T-helper 1 cell treated with Interleukin-12 subunit alpha and Interleukin-12 subunit beta and Interleukin-4 antibody, amounts not matched to agents 30 ng/mL and 1 ng/mL, for 36 hours (primary cell): ENCODE data around the gene CDKN2D. TPM values are rescaled to one million over a fixed set of nuclear protein-coding genes. Genes with fewer than 3 reads are reported as not detected.

ENCODE experiments used
- intact Hi-C: fragments of 100-400 bp; cut with micrococcal nuclease; formaldehyde crosslinking; loops from one replicate; pipeline ENCODE4 v1.15.1; 2024
- total RNA-seq: library from RNA; stranded (reverse); gene quantifications from 2 replicates; pipeline ENCODE4 v1.2.3, GENCODE V29; 2022

CDKN2D gene
- 60.5 and 60.8 TPM in 2 replicates for total RNA-seq

- intact Hi-C loops: loop anchor here (1.0 to 5.0 kb wide), 8 partner anchors 26 to 523 kb away; partner anchors contain the start of genes ATG4D, CDC37 and PPAN
Measured at GRCh38 chr19:10568826-10569651, at the start of gene CDKN2D. CDKN2D (minus strand) TSS chr19:10568979; CDS start chr19:10568653, 326 bp downstream.

GRCh38 chr19:10617409-10618121 lies 48.8 kb upstream of the CDKN2D start:
- intact Hi-C loops: no loop called here

- intact Hi-C loops: no loop called here
Measured at GRCh38 chr19:10615429-10616023, 46.7 kb upstream of the CDKN2D start.

DNA sequence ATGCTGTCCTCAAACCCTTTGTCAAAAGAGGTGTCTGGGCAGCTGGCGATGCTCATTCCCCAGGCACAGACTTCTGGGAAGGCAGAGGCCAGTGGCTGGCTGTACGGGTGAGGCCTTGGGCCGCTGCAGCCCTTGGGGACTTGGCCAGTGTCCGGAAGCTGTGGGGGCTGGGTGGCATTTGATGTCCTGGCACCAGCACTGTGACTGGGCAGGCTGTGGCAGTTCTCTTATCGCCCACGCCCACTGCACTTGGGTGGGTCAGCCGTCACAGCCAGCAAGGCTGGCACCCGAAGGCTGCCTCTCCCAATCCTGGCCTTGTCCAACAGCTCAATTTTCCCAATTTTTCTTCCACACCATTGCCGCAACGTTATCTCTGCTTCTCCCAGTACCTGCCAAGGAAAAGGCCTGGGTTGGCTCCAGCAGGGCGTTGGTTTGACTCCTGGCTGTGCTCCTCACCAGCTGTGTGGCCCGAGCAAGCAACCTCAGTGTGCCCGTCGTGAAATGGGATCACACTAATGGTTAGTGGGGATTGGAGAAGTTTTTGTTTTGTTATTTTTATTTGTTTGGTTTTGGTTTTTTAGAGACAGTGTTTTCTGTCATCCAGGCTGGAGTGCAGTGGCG lies 43.8 kb upstream of the CDKN2D start:
- intact Hi-C loops: no loop called here

GRCh38 chr19:10611907-10612306 lies 43.1 kb upstream of the CDKN2D start:
- intact Hi-C loops: no loop called here

GRCh38 chr19:10604460-10604980 lies 35.7 kb upstream of the CDKN2D start:
- intact Hi-C loops: loop anchor here (1.0 kb wide), 2 partner anchors 20 to 23 kb away; no protein-coding TSS in a partner anchor

- intact Hi-C loops: loop anchor here (1.0 to 2.0 kb wide), 6 partner anchors 9 to 91 kb away; no protein-coding TSS in a partner anchor
Measured at GRCh38 chr19:10603873-10604459, 35.2 kb upstream of the CDKN2D start.

- intact Hi-C loops: loop anchor here (1.0 to 2.0 kb wide), 4 partner anchors 8 to 92 kb away; no protein-coding TSS in a partner anchor
Measured at GRCh38 chr19:10603084-10603872, 34.5 kb upstream of the CDKN2D start.

- intact Hi-C loops: loop anchor here (1.0 to 2.0 kb wide), 4 partner anchors 7 to 92 kb away; no protein-coding TSS in a partner anchor
Measured at GRCh38 chr19:10602330-10603083, 33.7 kb upstream of the CDKN2D start.

GRCh38 chr19:10601999-10602329 lies 33.2 kb upstream of the CDKN2D start:
- intact Hi-C loops: loop anchor here (2.0 kb wide), 1 partner anchor 93 kb away; no protein-coding TSS in a partner anchor

DNA sequence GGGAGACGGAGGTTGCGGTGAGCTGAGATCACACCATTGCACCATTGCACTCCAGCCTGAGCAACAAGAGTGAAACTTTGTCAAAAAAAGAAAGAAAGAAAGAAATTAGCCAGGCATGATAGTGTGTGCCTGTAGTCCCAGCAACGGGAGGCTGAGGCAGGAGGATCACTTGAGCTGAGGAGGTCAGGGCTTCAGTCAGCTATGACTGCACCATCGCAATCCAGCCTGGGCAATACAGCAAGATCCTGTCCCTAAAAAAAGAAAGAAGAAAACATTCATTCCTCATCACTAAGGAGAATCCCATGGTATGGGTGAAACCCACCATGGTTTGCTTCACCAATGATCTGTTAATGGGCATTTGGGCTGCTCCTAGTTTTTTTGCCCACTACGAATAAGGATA lies 31.4 kb upstream of the CDKN2D start:
- intact Hi-C loops: no loop called here

DNA sequence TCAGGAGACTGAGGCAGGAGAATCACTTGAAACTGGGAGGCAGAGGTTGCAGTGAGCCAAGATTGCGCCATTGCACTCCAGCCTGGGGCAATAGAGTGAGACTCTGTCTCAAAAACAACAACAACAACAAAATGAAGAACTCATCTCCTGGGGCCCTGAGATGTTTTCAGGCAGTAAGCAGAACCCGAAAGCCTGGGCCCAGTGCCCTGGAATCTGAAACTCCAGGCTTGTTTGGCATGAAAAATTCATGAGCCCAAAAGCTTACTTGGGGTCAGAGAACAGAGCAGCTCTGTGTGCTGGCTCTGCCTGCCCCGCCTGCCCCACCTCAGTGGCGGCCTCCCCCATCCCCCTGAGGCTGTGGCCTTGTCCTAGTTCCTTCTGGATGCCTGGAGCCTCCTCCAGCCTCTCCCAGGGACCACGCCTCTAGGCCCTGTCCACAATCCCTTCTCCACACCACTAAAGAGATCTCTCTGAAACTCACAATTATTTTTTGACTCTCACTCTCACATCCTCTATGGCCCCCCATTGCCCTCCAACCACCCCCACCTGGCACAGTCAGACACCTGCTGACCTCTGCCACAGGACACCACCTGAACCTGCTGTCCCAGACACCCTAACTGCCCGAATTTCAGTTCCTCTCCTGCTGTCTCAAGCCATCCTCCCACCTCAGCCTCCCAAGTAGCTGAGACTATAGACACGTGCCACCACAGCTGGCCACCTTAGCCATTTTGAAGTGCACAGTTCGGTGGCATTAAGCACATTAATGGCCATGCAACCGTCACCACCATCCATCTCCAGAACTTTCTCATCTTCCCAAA lies 25.2 kb upstream of the CDKN2D start:
- intact Hi-C loops: no loop called here

GRCh38 chr19:10593148-10593547 lies 24.4 kb upstream of the CDKN2D start:
- intact Hi-C loops: no loop called here

DNA sequence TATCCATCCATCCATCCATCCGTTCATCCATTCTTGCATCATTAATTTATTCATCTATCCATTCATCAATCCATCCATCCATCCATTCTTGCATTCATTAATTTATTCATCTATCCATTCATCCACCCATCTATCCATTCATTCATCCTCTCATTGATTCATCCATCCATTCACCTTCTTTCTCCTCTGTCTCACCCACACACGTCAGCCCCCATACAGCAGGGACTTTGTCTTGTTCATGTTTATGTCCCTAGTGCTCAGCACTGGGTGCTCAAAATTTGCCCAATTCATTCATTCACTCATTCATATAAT lies 19.0 kb upstream of the CDKN2D start:
- intact Hi-C loops: no loop called here

DNA sequence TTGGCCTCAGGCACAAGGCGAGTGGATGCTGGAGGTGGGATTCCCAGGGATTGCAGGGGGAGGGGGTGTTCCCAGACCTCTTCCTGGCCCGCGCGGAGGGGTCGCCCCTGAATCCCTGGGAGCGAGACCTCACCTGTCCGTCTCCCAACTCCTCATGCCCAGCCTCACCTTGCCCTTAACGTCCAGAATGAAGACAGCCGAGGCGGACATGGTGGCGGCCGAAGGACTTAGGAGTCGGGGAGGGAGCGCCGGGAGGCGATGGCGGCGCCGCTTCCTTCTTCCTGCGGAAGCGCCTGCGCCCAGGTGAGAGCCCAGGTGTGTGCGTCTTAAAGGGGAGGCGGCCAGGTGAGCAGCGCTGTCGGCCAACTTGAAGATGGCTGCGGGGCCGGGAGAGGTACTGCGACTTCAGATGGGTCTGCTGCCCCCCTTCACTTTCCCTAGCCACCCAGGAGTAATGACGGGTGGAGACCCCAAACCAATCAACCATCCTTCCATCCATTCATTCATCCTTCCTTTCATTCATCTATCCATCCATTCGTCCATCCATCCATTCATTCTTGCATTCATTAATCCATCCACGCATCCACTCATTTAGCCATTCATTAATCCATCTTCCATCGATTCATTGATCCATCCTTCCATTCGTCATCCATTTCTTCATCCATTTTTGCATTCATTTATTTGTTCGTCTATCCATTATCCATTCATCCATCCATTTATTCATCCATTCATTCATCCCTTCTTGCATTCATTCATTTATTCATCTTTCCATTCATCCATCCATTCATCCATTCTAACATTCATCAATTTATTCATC lies 18.5 kb upstream of the CDKN2D start, which contains the start of gene AP1M2:
Gene AP1M2, minus strand, starts transcription at position 291 of the 817 bp plus-strand sequence. Its CDS starts 81 bp downstream, at position 210.
- intact Hi-C loops: no loop called here

GRCh38 chr19:10586396-10586795 lies 17.6 kb upstream of the CDKN2D start:
- intact Hi-C loops: no loop called here

DNA sequence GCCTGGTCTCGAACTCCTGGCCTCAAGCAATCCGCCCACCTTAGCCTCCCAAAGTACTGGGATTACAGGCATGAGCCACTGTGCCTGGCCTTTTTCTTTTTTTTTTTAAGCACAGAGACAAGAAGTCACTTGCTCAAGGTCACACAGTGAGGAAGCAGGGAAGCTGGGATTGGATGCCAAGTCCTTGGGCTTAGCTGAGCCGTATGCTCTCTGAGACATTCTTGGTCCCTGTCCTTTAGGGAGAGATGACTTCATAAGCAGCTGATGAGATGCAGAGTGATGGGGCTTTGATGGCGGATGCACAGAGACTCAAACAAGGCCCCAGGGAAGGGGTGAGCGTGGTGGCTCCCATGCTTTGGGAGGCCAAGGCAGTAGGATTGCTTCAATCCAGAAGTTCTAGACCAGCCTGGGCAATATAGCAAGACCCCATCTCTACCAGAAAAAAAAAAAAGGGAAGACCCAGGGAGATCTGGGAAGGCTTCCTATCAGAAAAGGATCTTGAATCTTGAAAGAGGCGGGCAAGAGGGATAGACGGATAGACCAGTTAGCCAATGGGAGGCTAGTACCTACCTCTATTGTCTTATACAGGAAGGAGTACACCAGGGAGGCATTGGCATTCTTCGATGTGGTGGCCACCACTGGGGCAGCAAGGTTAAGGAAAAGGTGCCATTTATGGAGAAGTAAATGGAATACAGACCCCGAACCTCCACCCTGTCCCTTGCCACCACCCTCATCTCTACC lies 14.4 kb upstream of the CDKN2D start:
- intact Hi-C loops: no loop called here
